ENCODE measurements around the gene SH3PXD2A.

Gene SH3PXD2A

DNA sequence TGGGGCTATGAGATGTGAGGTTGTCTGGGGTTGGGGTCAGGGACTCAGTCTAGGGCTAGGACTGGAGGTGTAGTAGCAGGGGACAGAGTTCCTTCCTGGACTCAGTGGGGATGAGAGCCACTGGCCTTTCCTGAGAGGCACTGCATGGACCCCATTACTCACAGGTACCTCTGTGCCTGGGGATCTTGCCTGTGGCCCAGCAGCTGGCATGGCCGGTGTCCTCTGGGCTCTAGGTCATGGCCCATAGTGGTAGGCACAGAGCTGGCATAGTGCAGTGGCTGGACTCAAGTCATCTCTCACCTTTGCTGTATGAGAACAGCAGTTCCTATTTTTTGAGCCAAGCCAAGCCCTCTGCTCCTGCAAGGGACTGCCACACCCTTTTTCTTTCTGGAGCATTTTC is 310.0 kb downstream of the SH3PXD2A start:
- DNase-seq (ENCODE audit: low read depth in 2 of 2) = no peak

DNA sequence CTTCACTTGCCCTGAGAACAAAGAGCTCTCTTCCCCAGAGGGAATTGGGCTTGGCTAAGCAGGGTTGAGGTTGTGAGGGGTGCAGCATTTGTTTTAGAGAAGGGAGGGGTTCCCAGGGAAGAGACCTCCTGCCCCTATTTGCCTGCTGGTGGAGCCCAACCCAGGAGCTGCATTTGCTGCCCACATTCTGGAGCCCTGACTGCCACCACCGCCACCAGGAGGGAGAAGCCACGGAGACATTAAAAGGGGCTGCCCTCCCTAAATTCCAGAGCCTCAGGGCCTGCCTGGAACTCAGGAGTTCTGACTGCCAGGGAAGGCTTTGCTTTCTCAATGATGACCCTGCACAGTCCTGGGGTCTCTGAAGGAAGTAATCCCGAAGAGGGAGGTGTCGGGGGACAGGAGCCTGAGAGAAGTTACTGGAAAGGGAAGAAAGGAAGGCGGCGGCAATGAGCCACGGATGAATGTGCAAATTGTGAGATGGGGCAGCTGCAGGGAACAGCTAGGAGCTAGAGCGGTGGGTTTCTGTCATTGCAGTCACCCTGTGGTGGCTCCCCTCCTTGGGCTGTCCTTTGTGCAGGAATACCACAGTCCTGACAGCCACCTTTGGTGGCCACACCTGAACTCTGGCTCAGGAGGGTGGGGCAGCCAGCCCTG is 310.6 kb downstream of the SH3PXD2A start:
- DNase-seq (ENCODE audit: low read depth in 2 of 2) = no peak
